ENCODE results near the gene BMF. TPM values are rescaled to one million over a fixed set of nuclear protein-coding genes. Genes with fewer than 3 reads are reported as not detected.

BMF gene
- total RNA-seq, 2 donors from 2014 or later, result 4.3 to 16.1 TPM

DNA sequence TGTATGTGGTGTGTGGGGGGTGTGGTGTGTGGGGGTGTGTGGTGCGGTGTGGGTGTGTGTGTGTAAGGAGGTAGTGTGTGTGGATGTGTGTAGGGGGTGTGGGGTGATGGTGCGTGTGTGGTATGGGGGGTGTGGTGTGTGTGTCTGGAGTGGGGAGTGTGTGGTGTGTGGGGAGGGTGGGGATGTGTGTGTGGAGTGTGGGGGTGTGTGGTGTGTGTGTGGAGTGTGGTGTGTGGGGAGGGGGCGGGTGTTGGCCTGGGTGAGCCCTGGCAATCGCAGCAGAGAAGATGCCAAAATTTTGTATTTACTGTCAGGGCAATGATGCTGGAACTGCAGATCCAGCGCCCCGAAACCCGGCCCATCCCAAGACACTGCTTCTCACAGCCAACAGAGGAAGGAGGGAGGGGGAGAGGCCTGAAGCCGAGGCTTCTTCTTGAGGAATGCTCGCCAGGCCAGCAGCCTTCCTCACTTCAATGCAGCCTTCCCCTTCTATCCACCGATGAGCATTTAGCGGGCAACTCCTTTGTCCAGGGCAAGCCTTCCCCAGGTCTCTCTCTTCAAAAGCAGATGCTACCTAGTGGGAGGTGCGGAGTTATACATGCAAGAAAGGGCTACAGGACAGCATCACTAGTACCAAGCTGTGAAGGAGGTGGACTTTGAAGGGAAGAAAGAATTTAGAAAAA, 57.8 kb downstream of the BMF start:
- DNase-seq (no peak), ATAC-seq (no peak)
- no peak overlapping the region for H3K27ac ChIP-seq
- intact Hi-C loops (cut with DNase I), result no loop called here
- no peaks in the 10 kb centered on the region for H3K36me3 ChIP-seq (replicated peaks in 1 of 2; ENCODE audit: insufficient read depth in 1 of 2, low read depth in 2 of 2)
- H3K27me3 ChIP-seq, result no peaks in the 10 kb centered on the region
- 83 to 84% methylated on average over 12 of the region's 12 CpGs for WGBS, 2 donors
- H3K9me3 ChIP-seq, result no peaks in the 10 kb centered on the region
- H3K4me3 ChIP-seq, result no peak overlapping the region
- H3K4me1 ChIP-seq, result peaks cover 42% of the 10 kb centered on the region
- TF ChIP-seq, protein P1, sequence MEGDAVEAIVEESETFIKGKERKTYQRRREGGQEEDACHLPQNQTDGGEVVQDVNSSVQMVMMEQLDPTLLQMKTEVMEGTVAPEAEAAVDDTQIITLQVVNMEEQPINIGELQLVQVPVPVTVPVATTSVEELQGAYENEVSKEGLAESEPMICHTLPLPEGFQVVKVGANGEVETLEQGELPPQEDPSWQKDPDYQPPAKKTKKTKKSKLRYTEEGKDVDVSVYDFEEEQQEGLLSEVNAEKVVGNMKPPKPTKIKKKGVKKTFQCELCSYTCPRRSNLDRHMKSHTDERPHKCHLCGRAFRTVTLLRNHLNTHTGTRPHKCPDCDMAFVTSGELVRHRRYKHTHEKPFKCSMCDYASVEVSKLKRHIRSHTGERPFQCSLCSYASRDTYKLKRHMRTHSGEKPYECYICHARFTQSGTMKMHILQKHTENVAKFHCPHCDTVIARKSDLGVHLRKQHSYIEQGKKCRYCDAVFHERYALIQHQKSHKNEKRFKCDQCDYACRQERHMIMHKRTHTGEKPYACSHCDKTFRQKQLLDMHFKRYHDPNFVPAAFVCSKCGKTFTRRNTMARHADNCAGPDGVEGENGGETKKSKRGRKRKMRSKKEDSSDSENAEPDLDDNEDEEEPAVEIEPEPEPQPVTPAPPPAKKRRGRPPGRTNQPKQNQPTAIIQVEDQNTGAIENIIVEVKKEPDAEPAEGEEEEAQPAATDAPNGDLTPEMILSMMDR (IDR thresholded peaks at IDR 0.05), result no peak
- no peak for TF ChIP-seq POLR2A (IDR thresholded peaks at IDR 0.05)

GRCh38 chr15:40048926-40049475, 59.7 kb downstream of the BMF start:
- Histone ChIP-seq H3K27ac (peak overlapping the region in 1 of 4 donors; percentile 80), H3K4me1 (peaks cover 37% of the 10 kb centered on the region), H3K36me3 (replicated peaks in 1 of 2; ENCODE audit: insufficient read depth in 1 of 2, low read depth in 2 of 2) (no peaks in the 10 kb centered on the region), H3K27me3 (no peaks in the 10 kb centered on the region), H3K9me3 (no peaks in the 10 kb centered on the region), H3K4me3 (no peak overlapping the region)
- DNase-seq (no peak), ATAC-seq (no peak)
- WGBS, 2 donors, result 78 to 84% methylated on average over 3 of the region's 3 CpGs
- TF ChIP-seq POLR2A (IDR thresholded peaks at IDR 0.05), result no peak
- intact Hi-C loops (cut with DNase I), result loop anchor here (5.0 to 10.0 kb wide), 2 partner anchors 168 to 226 kb away; no protein-coding TSS in a partner anchor

GRCh38 chr15:40048211-40048792, 60.4 kb downstream of the BMF start:
- no peaks in the 10 kb centered on the region for H3K9me3 ChIP-seq
- H3K4me3 ChIP-seq, result no peak overlapping the region
- peak overlapping the region; percentile 15 to 80 (median 55) for H3K27ac ChIP-seq
- no peaks in the 10 kb centered on the region for H3K27me3 ChIP-seq
- DNase-seq (peak in 1 of 4 donors; percentile 26), ATAC-seq (no peak)
- WGBS, 2 donors, result 74 to 80% methylated on average over 8 to 10 of the region's 10 CpGs
- intact Hi-C loops (cut with DNase I), result loop anchor here (5.0 to 10.0 kb wide), 2 partner anchors 169 to 226 kb away; no protein-coding TSS in a partner anchor
- peaks cover 35% of the 10 kb centered on the region for H3K4me1 ChIP-seq
- TF ChIP-seq POLR2A (IDR thresholded peaks at IDR 0.05), result no peak
- TF ChIP-seq, protein P1 (IDR thresholded peaks at IDR 0.05), result no peak
- no peaks in the 10 kb centered on the region for H3K36me3 ChIP-seq (replicated peaks in 1 of 2; ENCODE audit: insufficient read depth in 1 of 2, low read depth in 2 of 2)

DNA sequence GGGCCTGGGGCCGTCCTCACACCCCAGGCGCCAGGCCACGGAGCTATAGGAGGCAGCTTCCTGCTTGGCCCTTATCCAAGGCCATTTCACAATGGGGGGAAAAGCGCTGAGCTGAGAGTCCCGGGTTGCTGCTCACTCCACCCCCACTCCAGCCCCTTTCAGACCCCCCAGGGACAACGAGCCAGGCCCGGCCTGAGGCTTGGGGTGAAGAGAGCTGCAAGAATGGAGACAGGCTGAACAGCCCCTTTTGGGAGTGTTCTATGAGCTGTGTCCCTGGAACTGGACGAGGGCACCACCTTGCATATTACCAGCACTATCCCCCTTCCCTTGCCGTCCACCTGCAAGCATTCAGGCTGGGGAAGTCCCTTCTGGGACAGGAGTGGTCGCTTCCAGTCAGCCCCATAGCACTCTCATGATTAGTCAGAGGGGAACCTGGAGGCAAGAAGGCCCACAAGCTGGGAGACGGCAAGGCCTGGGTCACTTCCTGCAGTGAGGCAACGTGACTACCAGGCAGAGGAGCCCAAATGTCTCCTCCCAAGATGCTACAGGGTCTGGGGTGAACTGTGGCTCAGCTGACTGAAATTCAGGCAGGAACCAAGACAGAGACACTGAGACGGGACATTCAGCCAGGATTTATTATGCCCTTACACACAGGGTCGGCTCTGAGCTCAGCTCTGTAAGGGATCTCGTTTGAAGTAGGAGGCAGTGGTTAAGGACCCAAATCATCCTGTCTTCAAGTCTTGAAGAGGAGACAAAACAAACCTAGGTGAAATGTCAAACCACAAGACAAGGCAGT, 61.1 kb downstream of the BMF start:
- ATAC-seq (peak; percentile 23), DNase-seq (peak in 3 of 4 donors; percentile 46 to 75 (median 61))
- no peaks in the 10 kb centered on the region for H3K36me3 ChIP-seq (replicated peaks in 1 of 2; ENCODE audit: insufficient read depth in 1 of 2, low read depth in 2 of 2)
- H3K9me3 ChIP-seq, result no peaks in the 10 kb centered on the region
- H3K27me3 ChIP-seq, result no peaks in the 10 kb centered on the region
- H3K27ac ChIP-seq, result peak overlapping the region; percentile 15 to 80 (median 55)
- 43 to 55% methylated on average over 11 to 15 of the region's 15 CpGs for WGBS, 2 donors
- H3K4me3 ChIP-seq, result no peak overlapping the region
- TF ChIP-seq POLR2A (IDR thresholded peaks at IDR 0.05), result peak in 1 of 3 donors; percentile 29
- TF ChIP-seq, protein P1 (IDR thresholded peaks at IDR 0.05), result no peak
- intact Hi-C loops (cut with DNase I), result loop anchor here (5.0 to 10.0 kb wide), 2 partner anchors 170 to 227 kb away; no protein-coding TSS in a partner anchor
- peaks cover 35% of the 10 kb centered on the region for H3K4me1 ChIP-seq

Data from body of pancreas (tissue), 4 donors.